IPS-NIHi7 (cell line): ENCODE data around the gene SLC25A6.
"Not testable (repeated sequence)": the region's sequence is repeated elsewhere in the genome, so short reads cannot be mapped to it uniquely, and the experiment has no call there.

Source experiments
- DNase-seq: peaks from one replicate; pipeline ENCODE4 v3.0.0; 2012; ENCODE audit warnings: mixed read lengths; ENCODE audit errors: extremely low spot score

Gene SLC25A6

GRCh38 chrX:1389993-1390285 is 2.0 kb downstream of the SLC25A6 start:
- no peak for DNase-seq

GRCh38 chrX:1389181-1389992 is 2.5 kb downstream of the SLC25A6 start:
- DNase-seq: no peak

- DNase-seq: no peak
Measured at GRCh38 chrX:1388651-1389050, 3.3 kb downstream of the SLC25A6 start.

- DNase-seq: no peak
Measured at GRCh38 chrX:1387141-1387776, 4.7 kb downstream of the SLC25A6 start.

GRCh38 chrX:1386338-1387127 is 5.4 kb downstream of the SLC25A6 start:
- peak; percentile 3 for DNase-seq

GRCh38 chrX:1385253-1386223 is 6.4 kb downstream of the SLC25A6 start:
- DNase-seq: peak; percentile 7

- DNase-seq: peak; percentile 10
Measured at GRCh38 chrX:1384658-1385252, 7.2 kb downstream of the SLC25A6 start.

- peak; percentile 14 for DNase-seq
Measured at GRCh38 chrX:1380672-1381233, 11.2 kb downstream of the SLC25A6 start.

- DNase-seq: no peak
Measured at GRCh38 chrX:1378306-1378759, 13.6 kb downstream of the SLC25A6 start.

- DNase-seq: no peak
Measured at GRCh38 chrX:1368385-1368698, 23.6 kb downstream of the SLC25A6 start.

GRCh38 chrX:1366363-1366762 is 25.6 kb downstream of the SLC25A6 start:
- DNase-seq: not testable (repeated sequence)

GRCh38 chrX:1361910-1362309 is 30.0 kb downstream of the SLC25A6 start:
- DNase-seq: no peak

GRCh38 chrX:1361275-1361674 is 30.6 kb downstream of the SLC25A6 start:
- no peak for DNase-seq

- no peak for DNase-seq
Measured at GRCh38 chrX:1360171-1360570, 31.7 kb downstream of the SLC25A6 start.

- no peak for DNase-seq
Measured at GRCh38 chrX:1359477-1359873, 32.4 kb downstream of the SLC25A6 start.

- DNase-seq: no peak
Measured at GRCh38 chrX:1358793-1359476, 33.0 kb downstream of the SLC25A6 start.

GRCh38 chrX:1357993-1358392 is 33.9 kb downstream of the SLC25A6 start:
- no peak for DNase-seq

GRCh38 chrX:1355131-1356046 is 36.5 kb downstream of the SLC25A6 start:
- peak; percentile 54 for DNase-seq
